Hepatocyte (in vitro differentiated cells): Measurements from ENCODE around the gene FOXR1.

Source experiments
- EZH2 ChIP-seq: fragments of 200-600 bp; sonication (generic); IDR thresholded peaks from 2 replicates; pipeline ENCODE4 v1.6.1; 2016; ENCODE audit warnings: antibody characterized with exemption, mild to moderate bottlenecking, borderline replicate concordance
- EZH2phosphoT487 ChIP-seq: fragments of 200-600 bp; sonication (generic); IDR thresholded peaks from one replicate; pipeline ENCODE4 v1.6.1; 2018; ENCODE audit warnings: antibody characterized with exemption, mild to moderate bottlenecking, low read depth, moderate library complexity; ENCODE audit not compliant: unreplicated experiment, severe bottlenecking
- TF ChIP-seq, protein P1 (sequence below): fragments of 200-600 bp; sonication (generic); IDR thresholded peaks from 2 replicates; pipeline ENCODE4 v1.5.1; 2016; ENCODE audit warnings: antibody characterized with exemption, mild to moderate bottlenecking; ENCODE audit not compliant: poor library complexity

DNA sequence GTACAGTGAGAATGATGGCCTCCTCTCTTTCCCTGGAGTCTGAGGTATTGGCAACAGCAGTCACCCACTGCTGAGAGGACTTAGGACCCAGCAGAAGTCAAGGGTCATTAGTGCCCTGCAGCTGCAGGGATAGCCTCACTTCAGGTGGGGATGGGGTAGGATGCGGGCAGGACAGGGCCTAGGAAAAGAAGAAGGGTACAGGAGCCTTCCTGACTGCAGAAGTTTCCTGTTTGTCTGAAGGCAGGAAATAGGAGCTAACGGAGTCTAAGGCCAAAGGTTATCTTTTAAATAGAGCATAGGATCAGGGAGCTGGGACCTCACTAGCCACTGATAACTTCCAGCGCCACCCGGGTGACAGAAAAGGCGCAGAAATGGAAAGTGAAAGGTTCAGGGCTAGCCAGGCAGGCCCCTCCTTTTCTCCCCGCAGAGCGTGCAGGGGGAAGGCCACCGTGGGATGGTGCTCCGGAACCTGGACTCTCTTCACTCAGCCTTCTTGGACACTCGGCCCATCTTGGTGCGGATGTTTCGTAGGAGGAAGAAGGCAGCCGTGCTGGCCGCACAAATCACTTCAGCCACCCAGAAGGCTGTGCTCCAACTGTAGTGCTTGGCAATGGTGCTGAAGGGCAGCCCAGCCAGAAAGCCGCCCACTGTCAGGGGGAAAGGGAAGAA, 53.0 kb downstream of the FOXR1 start:
- TF ChIP-seq, protein P1, sequence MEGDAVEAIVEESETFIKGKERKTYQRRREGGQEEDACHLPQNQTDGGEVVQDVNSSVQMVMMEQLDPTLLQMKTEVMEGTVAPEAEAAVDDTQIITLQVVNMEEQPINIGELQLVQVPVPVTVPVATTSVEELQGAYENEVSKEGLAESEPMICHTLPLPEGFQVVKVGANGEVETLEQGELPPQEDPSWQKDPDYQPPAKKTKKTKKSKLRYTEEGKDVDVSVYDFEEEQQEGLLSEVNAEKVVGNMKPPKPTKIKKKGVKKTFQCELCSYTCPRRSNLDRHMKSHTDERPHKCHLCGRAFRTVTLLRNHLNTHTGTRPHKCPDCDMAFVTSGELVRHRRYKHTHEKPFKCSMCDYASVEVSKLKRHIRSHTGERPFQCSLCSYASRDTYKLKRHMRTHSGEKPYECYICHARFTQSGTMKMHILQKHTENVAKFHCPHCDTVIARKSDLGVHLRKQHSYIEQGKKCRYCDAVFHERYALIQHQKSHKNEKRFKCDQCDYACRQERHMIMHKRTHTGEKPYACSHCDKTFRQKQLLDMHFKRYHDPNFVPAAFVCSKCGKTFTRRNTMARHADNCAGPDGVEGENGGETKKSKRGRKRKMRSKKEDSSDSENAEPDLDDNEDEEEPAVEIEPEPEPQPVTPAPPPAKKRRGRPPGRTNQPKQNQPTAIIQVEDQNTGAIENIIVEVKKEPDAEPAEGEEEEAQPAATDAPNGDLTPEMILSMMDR, result no peak
- no peak for TF ChIP-seq EZH2
- no peak for TF ChIP-seq EZH2phosphoT487
